Skeletal muscle satellite cell (primary cell): Measurements from ENCODE around the gene LSM12.
A peak's percentile ranks its signal among the peaks of the same experiment; 100 is the strongest.

Experiments
- H3K27me3 ChIP-seq: 2 replicates; pipeline ENCODE4 v1.7.0; 2013; ENCODE audit warnings: low read length; ENCODE audit not compliant: control insufficient read depth, insufficient read depth
- H3K36me3 ChIP-seq: 2 replicates; pipeline ENCODE4 v1.7.0; 2013; ENCODE audit warnings: mild to moderate bottlenecking, control low read depth, low read length; ENCODE audit not compliant: insufficient read depth
- H3K4me1 ChIP-seq: 2 replicates; pipeline ENCODE4 v1.7.0; 2013; ENCODE audit warnings: low read length; ENCODE audit not compliant: control insufficient read depth, insufficient read depth
- H3K4me2 ChIP-seq: 2 replicates; pipeline ENCODE4 v1.7.0; 2013; ENCODE audit warnings: mild to moderate bottlenecking, low read length
- H3K4me3 ChIP-seq: 2 replicates; pipeline ENCODE4 v1.7.0; 2013; ENCODE audit warnings: low read length
- H3K9ac ChIP-seq: 2 replicates; pipeline ENCODE4 v1.7.0; 2013; ENCODE audit warnings: mild to moderate bottlenecking, low read depth, low read length, moderate library complexity
- H3K9me3 ChIP-seq: replicated peaks from 2 replicates; pipeline ENCODE4 v1.7.0; 2013; ENCODE audit warnings: mild to moderate bottlenecking, control low read depth, low read length

The LSM12 gene

GRCh38 chr17:44082256-44082927 is 15.9 kb upstream of the LSM12 start:
- no peak overlapping the region for H3K4me2 ChIP-seq
- H3K27me3 ChIP-seq: no peaks in the 10 kb centered on the region
- no peak overlapping the region for H3K9ac ChIP-seq
- peaks cover 29% of the 10 kb centered on the region for H3K36me3 ChIP-seq
- no peak overlapping the region for H3K4me3 ChIP-seq
- H3K9me3 ChIP-seq: no peaks in the 10 kb centered on the region
- H3K4me1 ChIP-seq: peaks cover 26% of the 10 kb centered on the region

DNA sequence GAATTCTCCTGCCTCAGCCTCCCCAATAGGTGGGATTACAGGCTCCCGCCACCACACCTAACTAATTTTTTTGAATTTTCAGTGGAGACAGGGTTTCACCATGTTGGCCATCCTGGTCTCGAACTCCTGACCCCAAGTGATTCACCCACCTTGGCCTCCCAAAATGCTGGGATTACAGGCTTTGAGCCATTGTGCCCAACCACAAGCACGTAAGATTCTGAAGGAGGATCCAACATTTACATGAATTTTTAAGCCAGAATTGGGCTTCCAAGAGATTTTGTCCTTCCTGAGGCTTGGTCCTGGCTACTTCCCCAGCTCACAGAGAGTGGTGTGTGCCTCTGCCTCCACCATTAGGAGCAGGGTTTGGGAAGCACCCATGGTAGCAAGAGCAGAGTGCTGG is 15.2 kb upstream of the LSM12 start:
- Histone ChIP-seq H3K36me3 (peaks cover 36% of the 10 kb centered on the region), H3K4me3 (no peak overlapping the region), H3K9me3 (no peaks in the 10 kb centered on the region)

DNA sequence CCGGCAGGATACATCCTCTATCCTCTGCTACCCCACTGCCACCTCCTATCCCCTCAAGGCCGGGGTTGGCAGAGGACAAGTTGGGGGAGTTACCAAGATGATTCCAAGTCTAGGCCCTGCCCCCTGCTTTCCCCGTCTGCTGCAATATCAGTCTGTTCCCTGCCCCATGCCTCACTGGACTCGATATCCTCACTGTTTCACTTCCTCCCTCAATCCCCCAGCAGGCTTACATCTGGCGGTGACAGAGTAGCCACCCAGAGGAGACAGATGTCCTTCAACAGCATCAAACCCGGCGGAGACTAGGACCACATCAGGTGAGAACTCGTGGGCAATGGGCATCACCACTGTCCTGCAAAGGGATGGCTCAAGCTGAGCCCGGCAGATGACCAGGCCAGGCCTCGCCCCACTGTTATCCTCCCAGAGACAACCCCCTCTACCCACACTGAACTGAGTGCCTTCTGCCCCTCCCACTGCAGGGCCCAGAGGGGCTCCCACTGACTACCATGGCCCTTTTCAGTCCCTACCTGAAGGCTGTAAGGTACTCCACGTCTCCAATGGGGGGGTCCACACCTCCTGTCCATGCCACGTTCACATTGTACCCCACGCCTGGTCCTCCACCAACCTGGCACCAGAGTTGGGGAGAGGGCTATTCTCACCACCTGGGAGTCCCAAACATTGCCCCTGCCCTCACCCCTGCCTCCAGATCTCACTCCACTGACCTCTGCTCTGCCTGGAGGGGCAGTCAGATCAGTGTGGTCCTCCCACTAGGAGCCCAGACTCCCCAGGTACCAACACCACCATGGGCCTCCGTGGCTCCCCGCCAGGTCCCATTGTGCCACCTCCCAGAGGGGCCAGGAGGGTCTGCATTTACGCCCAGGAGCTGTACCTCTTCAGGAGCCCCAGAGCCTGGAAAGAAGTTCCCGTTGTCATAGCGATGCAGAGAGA is 13.7 kb upstream of the LSM12 start:
- H3K36me3 ChIP-seq: peaks cover 52% of the 10 kb centered on the region
- H3K9me3 ChIP-seq: no peaks in the 10 kb centered on the region
- no peak overlapping the region for H3K4me3 ChIP-seq
- H3K4me1 ChIP-seq: peaks cover 12% of the 10 kb centered on the region
- H3K9ac ChIP-seq: no peak overlapping the region
- no peak overlapping the region for H3K4me2 ChIP-seq
- H3K27me3 ChIP-seq: no peaks in the 10 kb centered on the region

More for the DNA sequence above, 15.2 kb upstream of the LSM12 start:
- Histone ChIP-seq H3K27me3 (no peaks in the 10 kb centered on the region), H3K4me2 (no peak overlapping the region), H3K4me1 (peaks cover 21% of the 10 kb centered on the region), H3K9ac (no peak overlapping the region)

- no peak overlapping the region for H3K4me2 ChIP-seq
- peaks cover 59% of the 10 kb centered on the region for H3K36me3 ChIP-seq
- H3K9me3 ChIP-seq: no peaks in the 10 kb centered on the region
- H3K27me3 ChIP-seq: no peaks in the 10 kb centered on the region
- no peak overlapping the region for H3K9ac ChIP-seq
- peaks cover 12% of the 10 kb centered on the region for H3K4me1 ChIP-seq
- H3K4me3 ChIP-seq: no peak overlapping the region
Observed at GRCh38 chr17:44078412-44078811, 11.9 kb upstream of the LSM12 start.

DNA sequence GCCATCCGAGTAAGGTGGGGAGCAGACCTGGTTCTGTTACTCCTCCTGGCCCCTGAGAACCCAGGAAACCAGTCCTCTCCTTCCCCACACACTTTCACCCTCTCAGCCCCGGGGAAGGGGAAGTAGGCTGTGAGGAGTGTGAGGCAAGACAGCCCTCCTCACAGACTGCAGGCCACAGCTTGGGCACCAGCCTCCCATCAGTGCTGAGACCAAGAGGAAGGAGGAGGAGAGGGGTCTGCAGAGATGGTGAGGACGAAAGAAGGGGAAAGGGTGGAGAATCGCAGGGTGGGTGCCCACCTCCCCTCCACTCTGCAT is 11.1 kb upstream of the LSM12 start:
- no peak overlapping the region for H3K4me2 ChIP-seq
- H3K9me3 ChIP-seq: no peaks in the 10 kb centered on the region
- H3K4me3 ChIP-seq: no peak overlapping the region
- H3K9ac ChIP-seq: no peak overlapping the region
- no peaks in the 10 kb centered on the region for H3K27me3 ChIP-seq
- peaks cover 53% of the 10 kb centered on the region for H3K36me3 ChIP-seq
- peaks cover 11% of the 10 kb centered on the region for H3K4me1 ChIP-seq

DNA sequence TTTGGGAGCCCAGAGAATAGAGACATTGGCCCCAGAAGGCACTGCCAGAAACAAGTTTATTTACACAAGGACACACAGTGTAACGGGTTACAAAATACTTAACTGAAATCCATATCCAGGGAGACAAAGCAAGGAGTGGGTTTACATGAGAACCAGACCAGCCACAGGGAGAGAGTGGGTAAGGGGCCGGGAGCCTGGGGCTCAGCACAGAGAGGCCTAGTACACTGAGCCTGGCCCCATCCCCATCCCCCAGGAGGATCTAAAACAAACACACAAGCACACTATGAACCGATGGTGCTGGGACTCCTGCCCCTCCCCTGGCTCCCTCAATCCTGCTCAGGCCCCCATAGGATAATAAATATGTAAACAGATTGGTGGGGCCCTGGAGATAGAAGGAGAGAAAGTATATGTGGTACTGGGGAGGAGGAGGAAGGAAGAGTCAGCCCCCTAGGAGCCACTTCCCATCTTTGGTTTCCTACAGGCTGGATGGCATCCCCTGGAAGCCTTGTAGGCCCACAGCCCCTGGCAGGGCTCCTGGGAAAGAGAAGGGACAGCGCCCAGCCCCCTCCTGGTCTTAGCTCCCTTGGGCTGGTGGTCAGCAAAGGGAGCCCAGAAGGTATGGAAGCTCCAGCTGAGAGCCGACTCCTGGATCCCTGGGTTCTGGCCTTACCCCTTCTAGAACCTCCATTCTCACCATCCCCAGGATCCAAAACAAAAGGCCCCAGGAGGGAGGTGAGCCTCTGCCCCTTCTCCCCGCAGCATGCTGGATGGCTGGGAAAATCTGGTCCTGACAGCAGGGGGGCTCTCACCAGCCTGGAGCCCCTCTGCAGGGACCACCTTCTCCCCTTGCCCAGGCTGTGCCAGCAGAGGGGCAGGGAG is 10.5 kb upstream of the LSM12 start:
- no peak overlapping the region for H3K4me2 ChIP-seq
- no peak overlapping the region for H3K9ac ChIP-seq
- H3K9me3 ChIP-seq: no peaks in the 10 kb centered on the region
- no peak overlapping the region for H3K4me3 ChIP-seq
- no peaks in the 10 kb centered on the region for H3K27me3 ChIP-seq
- peaks cover 47% of the 10 kb centered on the region for H3K36me3 ChIP-seq
- peaks cover 8% of the 10 kb centered on the region for H3K4me1 ChIP-seq

- Histone ChIP-seq H3K9me3 (no peaks in the 10 kb centered on the region), H3K4me1 (peaks cover 8% of the 10 kb centered on the region), H3K9ac (no peak overlapping the region), H3K4me3 (no peak overlapping the region), H3K36me3 (peaks cover 43% of the 10 kb centered on the region), H3K4me2 (no peak overlapping the region), H3K27me3 (no peaks in the 10 kb centered on the region)
Observed at GRCh38 chr17:44075598-44076293, 9.3 kb upstream of the LSM12 start.

- no peaks in the 10 kb centered on the region for H3K9me3 ChIP-seq
- no peaks in the 10 kb centered on the region for H3K27me3 ChIP-seq
- peaks cover 12% of the 10 kb centered on the region for H3K4me1 ChIP-seq
- no peak overlapping the region for H3K9ac ChIP-seq
- no peak overlapping the region for H3K4me3 ChIP-seq
- peaks cover 43% of the 10 kb centered on the region for H3K36me3 ChIP-seq
- no peak overlapping the region for H3K4me2 ChIP-seq
Observed at GRCh38 chr17:44074911-44075285, 8.4 kb upstream of the LSM12 start.

DNA sequence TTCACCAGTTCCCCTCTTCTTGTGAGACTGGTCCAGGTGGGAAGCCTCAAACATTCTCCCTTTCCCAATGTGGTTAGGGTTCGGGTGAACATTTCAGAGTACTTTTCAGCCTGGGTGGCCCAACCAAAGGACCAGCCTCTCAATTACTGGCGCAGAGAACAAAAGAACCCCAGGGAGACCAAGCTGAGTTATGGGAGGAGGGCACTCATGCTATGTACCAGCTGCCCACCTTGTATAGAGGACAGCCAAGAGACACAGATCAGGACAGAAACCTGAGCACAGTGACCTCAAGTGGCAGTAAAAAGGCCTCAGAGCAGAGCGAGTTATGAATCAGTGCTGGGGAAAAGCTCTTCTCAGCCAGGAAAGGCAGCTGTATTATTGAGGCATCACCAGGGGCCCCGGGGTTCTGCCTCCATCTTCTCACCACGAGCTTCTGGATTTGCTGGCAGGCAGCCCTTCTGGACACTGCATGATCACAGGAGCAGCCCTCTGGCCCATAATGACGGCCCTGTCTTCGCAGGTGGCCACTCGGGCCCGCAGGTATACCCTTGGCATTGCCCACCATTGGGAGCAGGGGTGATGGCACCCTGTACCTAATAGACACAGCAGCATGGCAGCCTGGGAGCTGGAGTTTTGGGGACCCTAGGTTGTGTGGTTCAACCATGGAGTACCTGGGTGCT is 7.9 kb upstream of the LSM12 start:
- H3K4me3 ChIP-seq: no peak overlapping the region
- H3K4me2 ChIP-seq: no peak overlapping the region
- H3K9me3 ChIP-seq: no peaks in the 10 kb centered on the region
- no peaks in the 10 kb centered on the region for H3K27me3 ChIP-seq
- peaks cover 14% of the 10 kb centered on the region for H3K4me1 ChIP-seq
- H3K36me3 ChIP-seq: peaks cover 43% of the 10 kb centered on the region
- H3K9ac ChIP-seq: no peak overlapping the region

DNA sequence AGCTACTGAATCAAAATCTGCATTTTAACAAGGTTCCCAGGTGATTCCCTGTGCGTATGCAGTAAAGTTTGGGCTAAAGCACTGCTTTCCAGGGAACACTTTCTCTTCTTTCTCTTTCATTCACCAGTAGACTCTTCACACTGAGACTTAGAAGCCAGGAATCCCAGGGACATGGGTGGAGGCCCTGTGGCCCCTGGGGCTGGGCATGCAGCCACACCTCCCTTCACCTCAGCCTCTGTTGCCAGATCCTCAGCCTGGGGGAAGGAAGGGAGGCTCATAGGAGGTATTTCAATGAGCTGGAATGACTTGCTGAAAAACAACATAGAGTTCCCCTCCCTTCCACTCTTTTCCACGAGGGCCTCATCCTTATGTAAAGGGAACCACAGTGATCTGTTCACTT is 5.3 kb upstream of the LSM12 start:
- peak overlapping the region; percentile 81 for H3K9ac ChIP-seq
- H3K4me3 ChIP-seq: peak overlapping the region; percentile 75
- H3K36me3 ChIP-seq: peaks cover 24% of the 10 kb centered on the region
- peaks cover 23% of the 10 kb centered on the region for H3K4me1 ChIP-seq
- peak overlapping the region; percentile 96 for H3K4me2 ChIP-seq
- H3K27me3 ChIP-seq: no peaks in the 10 kb centered on the region
- no peaks in the 10 kb centered on the region for H3K9me3 ChIP-seq
